Tibial nerve (tissue), 4 donors: ENCODE results near the gene HS6ST1.

Experiments used
- EP300 ChIP-seq, 2 donors: sonication (generic); formaldehyde crosslinking; IDR thresholded peaks; one replicate each; pipeline ENCODE4 v1.6.1; 2017; ENCODE audit warnings: antibody characterized with exemption in 2 of 2, mild to moderate bottlenecking in 1 of 2
- POLR2A ChIP-seq, 2 donors: fragments of 450-650 bp; IDR thresholded peaks; one replicate each; pipeline ENCODE4 v1.6.1; 2017; ENCODE audit warnings: antibody characterized with exemption in 2 of 2, mild to moderate bottlenecking in 2 of 2, moderate library complexity in 2 of 2
- TF ChIP-seq, protein P1 (sequence below), 5 experiments: fragments of 200-600 bp in 3 of 5; fragments of 450-650 bp in 2 of 5; sonication (generic) in 3 of 5; IDR thresholded peaks; one replicate each; pipeline ENCODE4 v1.5.1; 2016 to 2019; ENCODE audit warnings: antibody characterized with exemption in 5 of 5, mild to moderate bottlenecking in 3 of 5, moderate library complexity in 2 of 5

- TF ChIP-seq, protein P1, sequence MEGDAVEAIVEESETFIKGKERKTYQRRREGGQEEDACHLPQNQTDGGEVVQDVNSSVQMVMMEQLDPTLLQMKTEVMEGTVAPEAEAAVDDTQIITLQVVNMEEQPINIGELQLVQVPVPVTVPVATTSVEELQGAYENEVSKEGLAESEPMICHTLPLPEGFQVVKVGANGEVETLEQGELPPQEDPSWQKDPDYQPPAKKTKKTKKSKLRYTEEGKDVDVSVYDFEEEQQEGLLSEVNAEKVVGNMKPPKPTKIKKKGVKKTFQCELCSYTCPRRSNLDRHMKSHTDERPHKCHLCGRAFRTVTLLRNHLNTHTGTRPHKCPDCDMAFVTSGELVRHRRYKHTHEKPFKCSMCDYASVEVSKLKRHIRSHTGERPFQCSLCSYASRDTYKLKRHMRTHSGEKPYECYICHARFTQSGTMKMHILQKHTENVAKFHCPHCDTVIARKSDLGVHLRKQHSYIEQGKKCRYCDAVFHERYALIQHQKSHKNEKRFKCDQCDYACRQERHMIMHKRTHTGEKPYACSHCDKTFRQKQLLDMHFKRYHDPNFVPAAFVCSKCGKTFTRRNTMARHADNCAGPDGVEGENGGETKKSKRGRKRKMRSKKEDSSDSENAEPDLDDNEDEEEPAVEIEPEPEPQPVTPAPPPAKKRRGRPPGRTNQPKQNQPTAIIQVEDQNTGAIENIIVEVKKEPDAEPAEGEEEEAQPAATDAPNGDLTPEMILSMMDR (IDR thresholded peaks at IDR 0.05), result no peak
- TF ChIP-seq POLR2A (IDR thresholded peaks at IDR 0.05), result no peak
- no peak for TF ChIP-seq EP300 (IDR thresholded peaks at IDR 0.05)
These were observed 7.7 kb upstream of the HS6ST1 start for GRCh38 chr2:128326346-128326745.
